NCI-H2171 (cell line): ENCODE data around the gene RTL5.

ENCODE experiments used
- DNase-seq: peaks from one replicate; lab custom pipeline; 2025; lab: John Stamatoyannopoulos, UW

Gene RTL5

GRCh38 chrX:72130156-72130761 is 1.5 kb downstream of the RTL5 start:
- DNase-seq = no peak

GRCh38 chrX:72129661-72130060 is 2.1 kb downstream of the RTL5 start:
- no peak for DNase-seq

GRCh38 chrX:72128881-72129280 is 2.8 kb downstream of the RTL5 start:
- DNase-seq = no peak

GRCh38 chrX:72128183-72128834 is 3.4 kb downstream of the RTL5 start:
- DNase-seq = no peak

- no peak for DNase-seq
Measured at GRCh38 chrX:72127332-72127731, 4.4 kb downstream of the RTL5 start.

- DNase-seq = peak; percentile 43
Measured at GRCh38 chrX:72126539-72127140, 5.1 kb downstream of the RTL5 start.

GRCh38 chrX:72126048-72126415 is 5.7 kb downstream of the RTL5 start:
- no peak for DNase-seq

- DNase-seq = peak; percentile 53
Measured at GRCh38 chrX:72125331-72126047, 6.2 kb downstream of the RTL5 start.

- DNase-seq = no peak
Measured at GRCh38 chrX:72124540-72125201, 7.0 kb downstream of the RTL5 start.

GRCh38 chrX:72123471-72124185 is 8.1 kb downstream of the RTL5 start:
- DNase-seq = no peak

GRCh38 chrX:72122621-72123337 is 8.9 kb downstream of the RTL5 start:
- DNase-seq = no peak

- DNase-seq = no peak
Measured at GRCh38 chrX:72121383-72121782, 10.3 kb downstream of the RTL5 start.

GRCh38 chrX:72120837-72121236 is 10.9 kb downstream of the RTL5 start:
- no peak for DNase-seq

- peak; percentile 5 for DNase-seq
Measured at GRCh38 chrX:72117636-72118210, 14.0 kb downstream of the RTL5 start.

- DNase-seq = no peak
Measured at GRCh38 chrX:72115380-72115779, 16.3 kb downstream of the RTL5 start.

- no peak for DNase-seq
Measured at GRCh38 chrX:72114807-72115206, 16.9 kb downstream of the RTL5 start.

- no peak for DNase-seq
Measured at GRCh38 chrX:72114306-72114705, 17.4 kb downstream of the RTL5 start.

- DNase-seq = no peak
Measured at GRCh38 chrX:72113461-72113860, 18.3 kb downstream of the RTL5 start.

- no peak for DNase-seq
Measured at GRCh38 chrX:72110876-72111708, 20.6 kb downstream of the RTL5 start.
